WTC11 (cell line): ENCODE data around the gene ASXL3. TPM values are rescaled to one million over a fixed set of nuclear protein-coding genes. Genes with fewer than 3 reads are reported as not detected.

Experiments used
- ATAC-seq: fragments of 200-7000 bp; cut with Tn5 transposase; 2 replicates; pipeline ENCODE4 v1.10.0; 2021; ENCODE audit warnings: mild to moderate bottlenecking, moderate library complexity
- CTCF ChIA-PET: fragments of 300-600 bp; sonication (Branson Sonifier 250); formaldehyde crosslinking; loops from one replicate; lab custom pipeline; 2021; ENCODE audit warnings: antibody characterized with exemption; lab: Charles Lee
- POLR2A ChIA-PET: fragments of 350-600 bp; sonication (Branson Sonifier 250); formaldehyde crosslinking; loops from one replicate; lab custom pipeline; 2021; ENCODE audit warnings: antibody characterized with exemption; lab: Charles Lee
- DNase-seq: peaks from one replicate; pipeline ENCODE4 v3.0.0; 2021; ENCODE audit warnings: low spot score
- H3K27ac Mint-ChIP-seq: 2 replicates; pipeline ENCODE4 v1.8.0; 2021; ENCODE audit warnings: mixed read lengths
- H3K27me3 Mint-ChIP-seq: 2 replicates; pipeline ENCODE4 v1.8.0; 2021; ENCODE audit warnings: low read depth, mild to moderate bottlenecking, moderate library complexity, mixed read lengths
- H3K36me3 Mint-ChIP-seq: 2 replicates; pipeline ENCODE4 v1.8.0; 2021; ENCODE audit warnings: mixed read lengths
- H3K4me1 Mint-ChIP-seq: 2 replicates; pipeline ENCODE4 v1.8.0; 2022; ENCODE audit warnings: mixed read lengths
- H3K4me3 Mint-ChIP-seq: 2 replicates; pipeline ENCODE4 v1.8.0; 2021; ENCODE audit warnings: mild to moderate bottlenecking, moderate library complexity, mixed read lengths
- H3K9me3 Mint-ChIP-seq: 2 replicates; pipeline ENCODE4 v1.8.0; 2021; ENCODE audit warnings: mixed read lengths
- ATF2 ChIP-seq: sonication (generic); formaldehyde crosslinking; IDR thresholded peaks from 2 replicates; pipeline ENCODE4 v1.8.1; 2022; ENCODE audit warnings: low read depth, missing genetic modification reagents, borderline replicate concordance
- CBFB ChIP-seq: sonication (generic); formaldehyde crosslinking; IDR thresholded peaks from 2 replicates; pipeline ENCODE4 v1.8.1; 2022; ENCODE audit warnings: mild to moderate bottlenecking, low read depth, missing genetic modification reagents
- CREB1 ChIP-seq: sonication (generic); formaldehyde crosslinking; IDR thresholded peaks from 2 replicates; pipeline ENCODE4 v1.8.0; 2023; ENCODE audit warnings: mild to moderate bottlenecking, missing genetic modification reagents
- ELF4 ChIP-seq: sonication (generic); formaldehyde crosslinking; IDR thresholded peaks from 2 replicates; pipeline ENCODE4 v1.8.1; 2022; ENCODE audit warnings: low read depth, mild to moderate bottlenecking, moderate library complexity, missing genetic modification reagents
- EMX1 ChIP-seq: fragments of 250-450 bp; sonication (Bioruptor Pico); IDR thresholded peaks from 2 replicates; pipeline ENCODE4 v1.8.0; 2021; ENCODE audit warnings: mild to moderate bottlenecking
- ERG ChIP-seq: fragments of 250-450 bp; sonication (Bioruptor Pico); IDR thresholded peaks from 2 replicates; pipeline ENCODE4 v1.8.0; 2021; ENCODE audit warnings: mild to moderate bottlenecking
- ESRRA ChIP-seq: sonication (generic); formaldehyde crosslinking; IDR thresholded peaks from 2 replicates; pipeline ENCODE4 v1.8.1; 2022; ENCODE audit warnings: mild to moderate bottlenecking, missing genetic modification reagents, borderline replicate concordance
- FOXP1 ChIP-seq: sonication (generic); formaldehyde crosslinking; IDR thresholded peaks from 2 replicates; pipeline ENCODE4 v1.8.0; 2022; ENCODE audit warnings: missing genetic modification reagents, mild to moderate bottlenecking, moderate library complexity, borderline replicate concordance
- HMGA2 ChIP-seq: fragments of 250-450 bp; sonication (Bioruptor Pico); IDR thresholded peaks from 2 replicates; pipeline ENCODE4 v1.4.0; 2021; ENCODE audit warnings: mild to moderate bottlenecking, moderate library complexity
- NFATC4 ChIP-seq: fragments of 250-450 bp; sonication (Bioruptor Pico); IDR thresholded peaks from 2 replicates; pipeline ENCODE4 v1.9.0; 2021; ENCODE audit warnings: mild to moderate bottlenecking
- NFYB ChIP-seq: sonication (generic); formaldehyde crosslinking; conservative IDR thresholded peaks from 2 replicates; pipeline ENCODE4 v1.8.0; 2022; ENCODE audit warnings: low read depth, missing genetic modification reagents
- NR2C2 ChIP-seq: sonication (generic); formaldehyde crosslinking; IDR thresholded peaks from 2 replicates; pipeline ENCODE4 v1.8.0; 2022; ENCODE audit warnings: mild to moderate bottlenecking, missing genetic modification reagents
- PRRX2 ChIP-seq: fragments of 250-450 bp; sonication (Bioruptor Pico); IDR thresholded peaks from 2 replicates; pipeline ENCODE4 v1.8.0; 2021; ENCODE audit warnings: mild to moderate bottlenecking
- SOX15 ChIP-seq: fragments of 250-450 bp; sonication (Bioruptor Pico); IDR thresholded peaks from 2 replicates; pipeline ENCODE4 v1.9.0; 2021; ENCODE audit warnings: mild to moderate bottlenecking
- SP1 ChIP-seq: sonication (generic); formaldehyde crosslinking; conservative IDR thresholded peaks from 2 replicates; pipeline ENCODE4 v1.8.1; 2022; ENCODE audit warnings: missing genetic modification reagents
- TCF7 ChIP-seq: sonication (generic); formaldehyde crosslinking; IDR thresholded peaks from 2 replicates; pipeline ENCODE4 v1.8.0; 2022; ENCODE audit warnings: mild to moderate bottlenecking, low read depth, missing genetic modification reagents, moderate library complexity
- TP53 ChIP-seq: sonication (generic); formaldehyde crosslinking; IDR thresholded peaks from 2 replicates; pipeline ENCODE4 v1.8.1; 2023; ENCODE audit warnings: mild to moderate bottlenecking, missing genetic modification reagents
- USF2 ChIP-seq: sonication (generic); formaldehyde crosslinking; IDR thresholded peaks from 2 replicates; pipeline ENCODE4 v1.8.1; 2023; ENCODE audit warnings: mild to moderate bottlenecking, missing genetic modification reagents, moderate library complexity
- ZNF121 ChIP-seq: sonication (generic); formaldehyde crosslinking; IDR thresholded peaks from 2 replicates; pipeline ENCODE4 v1.8.0; 2023; ENCODE audit warnings: missing genetic modification reagents
- ZNF219 ChIP-seq: sonication (generic); formaldehyde crosslinking; IDR thresholded peaks from 2 replicates; pipeline ENCODE4 v1.8.0; 2023; ENCODE audit warnings: missing genetic modification reagents, mild to moderate bottlenecking, borderline replicate concordance
- ZNF232 ChIP-seq: sonication (generic); formaldehyde crosslinking; IDR thresholded peaks from 2 replicates; pipeline ENCODE4 v1.8.0; 2022; ENCODE audit warnings: mild to moderate bottlenecking, missing genetic modification reagents
- ZNF671 ChIP-seq: fragments of 250-450 bp; sonication (Bioruptor Pico); IDR thresholded peaks from 2 replicates; pipeline ENCODE4 v1.8.0; 2021; ENCODE audit warnings: mild to moderate bottlenecking
- total RNA-seq: library from RNA; stranded (reverse); gene quantifications from 3 replicates; pipeline ENCODE4 v1.2.3, GENCODE V29; 2021
- TF ChIP-seq, protein P1 (sequence below): sonication (generic); formaldehyde crosslinking; IDR thresholded peaks from 2 replicates; pipeline ENCODE4 v1.8.1; 2023; ENCODE audit warnings: mild to moderate bottlenecking, missing genetic modification reagents, borderline replicate concordance
- TF ChIP-seq, protein P2 (sequence below): sonication (generic); formaldehyde crosslinking; IDR thresholded peaks from 2 replicates; pipeline ENCODE4 v1.8.0; 2023; ENCODE audit warnings: missing genetic modification reagents

ASXL3 gene
- total RNA-seq, 1 experiment from 2014 or later: 0.35 TPM

GRCh38 chr18:33612632-33613031, 34.6 kb downstream of the ASXL3 start:
- Mint-ChIP-seq H3K4me3 (no peak overlapping the region), H3K27me3 (no peaks in the 10 kb centered on the region), H3K4me1 (no peaks in the 10 kb centered on the region), H3K27ac (no peak overlapping the region), H3K9me3 (no peaks in the 10 kb centered on the region), H3K36me3 (no peaks in the 10 kb centered on the region)
- ChIA-PET POLR2A (no interaction called here), CTCF (no interaction called here)
- ATAC-seq: no peak
- no peak for DNase-seq
- TF ChIP-seq ELF4 (CRISPR knock-in tag) (no peak), NR2C2 (CRISPR knock-in tag) (no peak), CREB1 (CRISPR knock-in tag) (no peak), SP1 (CRISPR knock-in tag) (no peak), ZNF121 (CRISPR knock-in tag) (no peak), SOX15 (CRISPR knock-in tag) (no peak), NFATC4 (CRISPR knock-in tag) (no peak), ZNF219 (CRISPR knock-in tag) (no peak), HMGA2 (CRISPR knock-in tag) (no peak), CBFB (CRISPR knock-in tag) (no peak)
- TF ChIP-seq, protein P1, sequence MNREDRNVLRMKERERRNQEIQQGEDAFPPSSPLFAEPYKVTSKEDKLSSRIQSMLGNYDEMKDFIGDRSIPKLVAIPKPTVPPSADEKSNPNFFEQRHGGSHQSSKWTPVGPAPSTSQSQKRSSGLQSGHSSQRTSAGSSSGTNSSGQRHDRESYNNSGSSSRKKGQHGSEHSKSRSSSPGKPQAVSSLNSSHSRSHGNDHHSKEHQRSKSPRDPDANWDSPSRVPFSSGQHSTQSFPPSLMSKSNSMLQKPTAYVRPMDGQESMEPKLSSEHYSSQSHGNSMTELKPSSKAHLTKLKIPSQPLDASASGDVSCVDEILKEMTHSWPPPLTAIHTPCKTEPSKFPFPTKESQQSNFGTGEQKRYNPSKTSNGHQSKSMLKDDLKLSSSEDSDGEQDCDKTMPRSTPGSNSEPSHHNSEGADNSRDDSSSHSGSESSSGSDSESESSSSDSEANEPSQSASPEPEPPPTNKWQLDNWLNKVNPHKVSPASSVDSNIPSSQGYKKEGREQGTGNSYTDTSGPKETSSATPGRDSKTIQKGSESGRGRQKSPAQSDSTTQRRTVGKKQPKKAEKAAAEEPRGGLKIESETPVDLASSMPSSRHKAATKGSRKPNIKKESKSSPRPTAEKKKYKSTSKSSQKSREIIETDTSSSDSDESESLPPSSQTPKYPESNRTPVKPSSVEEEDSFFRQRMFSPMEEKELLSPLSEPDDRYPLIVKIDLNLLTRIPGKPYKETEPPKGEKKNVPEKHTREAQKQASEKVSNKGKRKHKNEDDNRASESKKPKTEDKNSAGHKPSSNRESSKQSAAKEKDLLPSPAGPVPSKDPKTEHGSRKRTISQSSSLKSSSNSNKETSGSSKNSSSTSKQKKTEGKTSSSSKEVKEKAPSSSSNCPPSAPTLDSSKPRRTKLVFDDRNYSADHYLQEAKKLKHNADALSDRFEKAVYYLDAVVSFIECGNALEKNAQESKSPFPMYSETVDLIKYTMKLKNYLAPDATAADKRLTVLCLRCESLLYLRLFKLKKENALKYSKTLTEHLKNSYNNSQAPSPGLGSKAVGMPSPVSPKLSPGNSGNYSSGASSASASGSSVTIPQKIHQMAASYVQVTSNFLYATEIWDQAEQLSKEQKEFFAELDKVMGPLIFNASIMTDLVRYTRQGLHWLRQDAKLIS (CRISPR knock-in tag): no peak
- TF ChIP-seq, protein P2, sequence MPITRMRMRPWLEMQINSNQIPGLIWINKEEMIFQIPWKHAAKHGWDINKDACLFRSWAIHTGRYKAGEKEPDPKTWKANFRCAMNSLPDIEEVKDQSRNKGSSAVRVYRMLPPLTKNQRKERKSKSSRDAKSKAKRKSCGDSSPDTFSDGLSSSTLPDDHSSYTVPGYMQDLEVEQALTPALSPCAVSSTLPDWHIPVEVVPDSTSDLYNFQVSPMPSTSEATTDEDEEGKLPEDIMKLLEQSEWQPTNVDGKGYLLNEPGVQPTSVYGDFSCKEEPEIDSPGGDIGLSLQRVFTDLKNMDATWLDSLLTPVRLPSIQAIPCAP (CRISPR knock-in tag): no peak

GRCh38 chr18:33616556-33616955, 38.5 kb downstream of the ASXL3 start:
- H3K36me3 Mint-ChIP-seq: no peaks in the 10 kb centered on the region
- H3K9me3 Mint-ChIP-seq: no peaks in the 10 kb centered on the region
- TF ChIP-seq TCF7 (CRISPR knock-in tag): no peak
- TF ChIP-seq NFYB (CRISPR knock-in tag): no peak
- no peak for TF ChIP-seq ZNF232 (CRISPR knock-in tag)
- TF ChIP-seq USF2 (CRISPR knock-in tag): no peak
- TF ChIP-seq NFATC4 (CRISPR knock-in tag): no peak
- no peak for TF ChIP-seq EMX1
- no peak for TF ChIP-seq ESRRA
- no peak for TF ChIP-seq TP53 (CRISPR knock-in tag)
- TF ChIP-seq, all 79 proteins: peak for 0
- DNase-seq: no peak
- Mint-ChIP-seq H3K4me3 (no peak overlapping the region), H3K4me1 (no peaks in the 10 kb centered on the region), H3K27ac (no peak overlapping the region), H3K27me3 (no peaks in the 10 kb centered on the region)
- CTCF ChIA-PET: no interaction called here
- ATAC-seq: no peak
- POLR2A ChIA-PET: no interaction called here

GRCh38 chr18:33627114-33627513, 49.1 kb downstream of the ASXL3 start:
- ChIA-PET POLR2A (no interaction called here), CTCF (no interaction called here)
- H3K4me1 Mint-ChIP-seq: 0 out of 2 replicates have a peak, but pooled peaks cover 3% of the 10 kb centered on the region
- no peak overlapping the region for H3K27ac Mint-ChIP-seq
- H3K36me3 Mint-ChIP-seq: no peaks in the 10 kb centered on the region
- ATAC-seq (no peak), DNase-seq (no peak)
- no peak overlapping the region for H3K4me3 Mint-ChIP-seq
- no peaks in the 10 kb centered on the region for H3K27me3 Mint-ChIP-seq
- no peaks in the 10 kb centered on the region for H3K9me3 Mint-ChIP-seq
- TF ChIP-seq PRRX2 (CRISPR knock-in tag) (no peak), ZNF671 (CRISPR knock-in tag) (no peak), ERG (CRISPR knock-in tag) (no peak), CBFB (CRISPR knock-in tag) (no peak), FOXP1 (CRISPR knock-in tag) (no peak), EMX1 (no peak), ATF2 (no peak)
- TF ChIP-seq, protein P2 (CRISPR knock-in tag): no peak
